Measurements from ENCODE around the gene C11orf68. TPM values are rescaled to one million over a fixed set of nuclear protein-coding genes. Genes with fewer than 3 reads are reported as not detected.
A peak's percentile ranks its signal among the peaks of the same experiment; 100 is the strongest.

C11orf68 gene
- total RNA-seq, 1 experiment from 2014 or later = 48.0 TPM

GRCh38 chr11:65896034-65896999 lies 22.5 kb downstream of the C11orf68 start:
- H3K27ac Mint-ChIP-seq (ENCODE audit: low read depth, unreplicated experiment) = peak overlapping the region; percentile 89
- ChIA-PET POLR2A (interaction anchor here (0.6 to 6.4 kb wide), 14 partner anchors 7 to 1120 kb away, joined by 3 to 222 read pairs (median 4); partner anchors contain the start of genes CCDC85B, CFL1 and FIBP), CTCF (interaction anchor here (0.6 to 4.3 kb wide), 6 partner anchors 8 to 323 kb away, joined by 3 to 55 read pairs (median 3); partner anchors contain the start of gene FIBP)
- intact Hi-C loops (cut with micrococcal nuclease) = no loop called here
- BruUV-seq (replicated peaks) = no TSS peak
- TF ChIP-seq CTCF (IDR thresholded peaks at IDR 0.05; ENCODE audit: unreplicated experiment) = no peak
- no peak for DNase-seq (ENCODE audit: unreplicated experiment)
- peak overlapping the region; percentile 96 for H3K4me3 Mint-ChIP-seq (ENCODE audit: unreplicated experiment)
- no peaks in the 10 kb centered on the region for H3K27me3 Mint-ChIP-seq (ENCODE audit: insufficient read depth, unreplicated experiment)
- H3K4me1 Mint-ChIP-seq (ENCODE audit: insufficient read depth, unreplicated experiment) = peaks cover 38% of the 10 kb centered on the region
- H3K36me3 Mint-ChIP-seq (ENCODE audit: insufficient read depth, unreplicated experiment) = peaks cover 55% of the 10 kb centered on the region
- no peaks in the 10 kb centered on the region for H3K9me3 Mint-ChIP-seq (ENCODE audit: unreplicated experiment)

GRCh38 chr11:65895482-65895981 lies 23.3 kb downstream of the C11orf68 start:
- peak overlapping the region; percentile 89 for H3K27ac Mint-ChIP-seq (ENCODE audit: low read depth, unreplicated experiment)
- intact Hi-C loops (cut with micrococcal nuclease) = no loop called here
- BruUV-seq (replicated peaks) = no TSS peak

GRCh38 chr11:65894034-65894591 lies 24.7 kb downstream of the C11orf68 start:
- Mint-ChIP-seq H3K27ac (ENCODE audit: low read depth, unreplicated experiment) (peak overlapping the region; percentile 23), H3K4me1 (ENCODE audit: insufficient read depth, unreplicated experiment) (peaks cover 48% of the 10 kb centered on the region), H3K4me3 (ENCODE audit: unreplicated experiment) (no peak overlapping the region), H3K27me3 (ENCODE audit: insufficient read depth, unreplicated experiment) (no peaks in the 10 kb centered on the region), H3K36me3 (ENCODE audit: insufficient read depth, unreplicated experiment) (peaks cover 69% of the 10 kb centered on the region), H3K9me3 (ENCODE audit: unreplicated experiment) (no peaks in the 10 kb centered on the region)
- DNase-seq (ENCODE audit: unreplicated experiment) = no peak
- CTCF ChIA-PET = interaction anchor here (0.6 to 1.6 kb wide), 5 partner anchors 9 to 243 kb away, joined by 3 to 6 read pairs (median 4); no protein-coding TSS in a partner anchor
- TF ChIP-seq CTCF (IDR thresholded peaks at IDR 0.05; ENCODE audit: unreplicated experiment) = no peak
- intact Hi-C loops (cut with micrococcal nuclease) = no loop called here
- POLR2A ChIA-PET = interaction anchor here (0.6 to 3.6 kb wide), 5 partner anchors 18 to 176 kb away, joined by 3 to 14 read pairs (median 3); no protein-coding TSS in a partner anchor
- BruUV-seq (replicated peaks) = no TSS peak

More at GRCh38 chr11:65895482-65895981, 23.3 kb downstream of the C11orf68 start:
- ChIA-PET CTCF (interaction anchor here (1.0 to 4.3 kb wide), 4 partner anchors 10 to 127 kb away, joined by 3 to 55 read pairs (median 3); no protein-coding TSS in a partner anchor), POLR2A (interaction anchor here (0.9 to 3.6 kb wide), 5 partner anchors 21 to 37 kb away, joined by 3 to 14 read pairs (median 3); no protein-coding TSS in a partner anchor)
- Mint-ChIP-seq H3K36me3 (ENCODE audit: insufficient read depth, unreplicated experiment) (peaks cover 63% of the 10 kb centered on the region), H3K4me1 (ENCODE audit: insufficient read depth, unreplicated experiment) (peaks cover 35% of the 10 kb centered on the region), H3K4me3 (ENCODE audit: unreplicated experiment) (no peak overlapping the region), H3K9me3 (ENCODE audit: unreplicated experiment) (no peaks in the 10 kb centered on the region), H3K27me3 (ENCODE audit: insufficient read depth, unreplicated experiment) (no peaks in the 10 kb centered on the region)
- no peak for DNase-seq (ENCODE audit: unreplicated experiment)
- no peak for TF ChIP-seq CTCF (IDR thresholded peaks at IDR 0.05; ENCODE audit: unreplicated experiment)
